HG03159 (cell line): ENCODE measurements around the gene MDM2.

Experiments used
- ATAC-seq: cut with Tn5 transposase; IDR thresholded peaks from one replicate; pipeline ENCODE4 v1.9.1; 2021; ENCODE audit warnings: mild to moderate bottlenecking, moderate library complexity; ENCODE audit not compliant: unreplicated experiment

Gene MDM2

DNA sequence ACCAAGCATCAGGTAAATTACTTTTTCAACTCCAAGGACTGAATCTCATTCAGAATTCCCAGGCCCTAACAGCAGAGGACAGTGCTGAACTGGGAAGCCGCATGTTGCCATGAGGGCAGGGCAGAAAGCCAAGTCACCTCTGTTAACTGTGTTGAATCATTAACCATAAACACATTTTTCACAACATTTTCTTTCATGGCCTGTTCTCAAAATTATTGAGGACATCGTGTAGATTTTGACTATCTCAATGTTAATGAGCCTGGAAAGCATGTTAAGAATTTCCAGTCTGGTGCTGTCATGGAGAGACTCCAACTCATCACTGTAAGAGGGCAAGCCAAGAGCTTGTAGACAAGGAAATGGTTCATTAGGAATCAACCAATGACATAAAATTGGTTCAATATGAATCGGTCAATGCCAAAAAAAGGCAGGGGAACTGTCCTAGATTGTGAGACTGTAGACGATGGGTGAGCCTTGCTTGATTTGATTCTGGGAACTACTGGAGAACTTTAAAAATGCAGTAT is 91.3 kb downstream of the MDM2 start:
- no peak for ATAC-seq

DNA sequence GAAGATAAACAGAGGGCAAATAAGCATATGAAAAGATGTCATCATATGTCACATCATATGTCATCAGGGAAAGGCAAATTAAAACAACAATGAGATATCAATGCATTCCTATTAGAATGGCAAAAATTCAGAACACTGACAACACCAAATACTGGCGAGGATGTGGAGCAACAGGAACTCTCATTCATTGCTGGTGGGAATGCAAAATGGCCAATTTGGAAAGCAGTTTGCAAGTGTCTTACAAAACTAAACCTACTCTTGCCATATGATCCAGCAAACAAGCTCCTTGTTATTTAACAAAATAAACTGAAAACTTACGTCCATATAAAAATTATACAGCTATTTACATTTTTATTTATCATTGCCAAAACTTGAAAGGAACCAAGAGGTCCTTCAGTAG is 92.3 kb downstream of the MDM2 start:
- ATAC-seq, result no peak
